Ramos (cell line): Measurements from ENCODE around the gene SCUBE1.

Experiments used
- in situ Hi-C: fragments of 300-500 bp; cut with MboI; formaldehyde crosslinking; loops from one replicate; pipeline ENCODE4 v1.14.3; 2022; ENCODE audit warnings: low sequenced_read_pairs; ENCODE audit not compliant: unreplicated experiment

SCUBE1 gene

DNA sequence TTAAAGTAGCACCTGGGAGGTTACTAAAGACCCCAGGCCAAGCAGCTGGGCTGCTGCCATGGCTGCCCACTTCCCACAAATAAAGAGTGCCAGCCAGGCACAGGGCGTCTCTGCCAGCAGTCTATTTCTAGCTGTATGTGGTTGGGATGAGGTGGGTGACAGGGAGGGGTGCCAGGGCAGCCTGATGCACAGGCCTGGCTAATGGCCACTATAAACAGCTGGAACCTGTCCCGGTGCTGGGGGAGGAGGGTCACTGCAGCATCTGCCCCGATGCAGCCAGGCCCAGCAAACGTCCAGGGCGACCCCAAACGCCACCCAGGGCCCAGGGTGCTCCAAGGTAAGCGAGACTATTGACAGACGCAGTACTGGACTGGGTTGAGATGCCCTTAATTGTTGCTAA is 37.4 kb downstream of the SCUBE1 start:
- in situ Hi-C loops, result no loop called here

DNA sequence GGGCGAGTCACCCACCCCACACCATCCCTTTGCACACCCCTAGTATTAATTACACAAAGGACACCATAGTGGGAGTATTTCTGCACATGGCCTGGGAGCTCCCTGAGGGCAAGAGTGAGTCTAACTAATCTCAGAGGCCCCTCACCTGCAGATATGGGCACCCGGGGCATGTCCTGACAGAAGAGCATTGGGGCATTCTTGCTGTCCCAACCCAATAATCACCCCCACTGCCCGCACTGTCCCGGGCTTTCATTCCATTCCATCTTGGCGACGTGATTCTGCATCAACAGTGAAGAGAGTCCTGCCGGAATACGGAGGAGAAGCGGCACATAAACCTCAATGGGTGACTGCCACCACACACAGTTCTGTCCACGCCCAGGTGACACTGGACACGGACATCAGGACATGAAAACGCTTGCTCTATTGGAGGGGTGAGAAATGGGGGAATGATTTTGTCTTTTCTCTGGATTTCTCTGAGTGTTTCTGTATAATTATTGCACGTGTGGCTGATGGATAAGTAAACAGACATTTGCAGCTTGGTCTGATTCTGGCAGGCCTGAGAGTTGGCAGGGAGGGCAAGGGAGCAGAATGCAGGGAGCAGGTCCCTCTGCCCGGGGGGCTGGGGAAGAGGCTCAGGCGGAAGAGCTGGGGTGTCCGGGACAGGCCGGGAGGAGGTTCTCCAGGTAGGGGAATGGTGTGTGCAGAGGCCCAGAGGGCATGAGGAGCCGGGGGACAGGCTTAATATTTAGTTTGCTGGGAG is 38.2 kb downstream of the SCUBE1 start:
- in situ Hi-C loops, result no loop called here

- in situ Hi-C loops, result no loop called here
Measured at GRCh38 chr22:43303751-43304150, 39.4 kb downstream of the SCUBE1 start.

DNA sequence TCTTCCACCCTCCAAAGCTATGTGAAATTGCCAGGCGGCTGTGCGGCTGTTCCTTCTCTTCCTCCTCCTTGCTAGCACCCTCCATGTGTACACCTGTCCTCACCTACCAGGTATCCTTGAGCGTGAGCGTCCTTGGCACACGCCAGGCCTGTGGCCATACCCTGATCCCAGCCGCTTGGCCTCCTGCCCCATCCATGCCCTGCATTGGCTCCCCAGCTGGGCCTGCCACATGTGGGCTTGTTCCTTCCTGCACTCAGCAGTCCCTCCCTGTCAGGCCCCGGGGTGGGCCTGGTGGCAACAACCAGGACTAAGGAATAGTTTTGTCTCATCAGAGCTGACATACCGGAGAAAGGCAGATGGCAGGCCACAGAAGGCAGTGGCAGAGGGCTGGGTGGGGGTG is 40.0 kb downstream of the SCUBE1 start:
- in situ Hi-C loops, result no loop called here

DNA sequence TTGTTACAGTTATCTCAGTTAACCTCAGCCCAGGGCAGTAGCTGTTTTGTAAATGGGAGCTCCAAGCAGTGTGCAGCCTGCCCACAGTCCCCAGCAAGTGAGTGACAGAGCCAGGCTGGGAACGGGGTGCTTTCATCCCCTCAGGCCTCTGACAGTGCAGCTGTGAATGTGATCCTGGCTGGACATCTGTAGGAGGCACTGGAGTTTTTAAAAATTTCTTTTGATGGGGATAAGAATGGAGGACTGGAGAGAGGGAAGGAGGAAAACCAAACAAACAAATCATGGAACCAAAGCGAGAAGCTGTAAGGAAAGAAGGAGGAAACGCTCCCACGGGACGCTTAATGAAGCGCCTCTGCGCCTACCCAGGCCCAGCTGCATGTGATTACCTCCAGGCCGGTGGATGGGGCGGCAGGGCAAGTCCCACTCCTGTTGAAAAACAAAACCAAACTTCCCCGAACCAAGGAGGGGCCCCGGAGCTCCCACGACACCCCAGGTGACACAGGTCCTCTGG is 40.6 kb downstream of the SCUBE1 start:
- in situ Hi-C loops, result no loop called here

DNA sequence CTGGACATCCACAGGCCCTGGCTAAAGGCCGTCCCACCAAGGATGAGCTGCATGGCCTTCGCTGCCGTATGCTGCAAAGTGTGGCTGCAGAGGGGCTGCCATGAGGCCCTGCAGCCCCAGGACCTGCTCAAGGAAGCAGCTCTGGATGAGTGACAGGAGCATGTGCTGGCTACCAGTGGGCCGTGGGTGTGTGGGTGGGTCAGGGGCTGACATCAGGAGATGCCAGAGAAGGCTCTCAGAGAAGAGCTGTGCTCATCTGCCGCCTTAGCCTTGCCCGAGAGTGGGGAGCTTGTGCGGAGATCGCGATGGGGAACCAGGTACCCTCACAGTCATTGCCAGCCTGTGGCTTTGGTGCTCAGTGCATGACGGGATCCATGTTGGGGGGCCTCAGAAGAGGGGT is 41.3 kb downstream of the SCUBE1 start:
- in situ Hi-C loops, result no loop called here

- in situ Hi-C loops, result no loop called here
Measured at GRCh38 chr22:43300891-43301676, 42.1 kb downstream of the SCUBE1 start.

DNA sequence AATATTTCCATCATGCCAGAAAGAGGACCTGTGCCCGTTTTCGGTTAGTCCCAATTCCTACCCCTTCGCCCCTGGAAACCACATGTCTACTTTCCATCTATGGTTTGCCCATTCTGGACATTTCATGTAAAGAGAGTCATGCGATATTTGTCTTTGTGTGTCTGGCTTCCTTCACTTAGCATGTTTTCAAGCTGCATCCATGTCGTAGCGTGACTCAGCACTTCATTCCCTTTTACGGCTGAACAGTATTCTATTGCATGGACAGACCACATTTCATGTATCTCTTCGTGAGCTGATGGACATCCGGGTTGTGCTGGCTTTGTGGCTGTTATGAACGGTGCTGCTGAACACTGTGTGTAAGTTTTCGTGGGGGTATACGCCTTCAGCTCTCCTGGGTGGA is 43.4 kb downstream of the SCUBE1 start:
- in situ Hi-C loops, result no loop called here

GRCh38 chr22:43298062-43298801 is 44.9 kb downstream of the SCUBE1 start:
- in situ Hi-C loops, result no loop called here

DNA sequence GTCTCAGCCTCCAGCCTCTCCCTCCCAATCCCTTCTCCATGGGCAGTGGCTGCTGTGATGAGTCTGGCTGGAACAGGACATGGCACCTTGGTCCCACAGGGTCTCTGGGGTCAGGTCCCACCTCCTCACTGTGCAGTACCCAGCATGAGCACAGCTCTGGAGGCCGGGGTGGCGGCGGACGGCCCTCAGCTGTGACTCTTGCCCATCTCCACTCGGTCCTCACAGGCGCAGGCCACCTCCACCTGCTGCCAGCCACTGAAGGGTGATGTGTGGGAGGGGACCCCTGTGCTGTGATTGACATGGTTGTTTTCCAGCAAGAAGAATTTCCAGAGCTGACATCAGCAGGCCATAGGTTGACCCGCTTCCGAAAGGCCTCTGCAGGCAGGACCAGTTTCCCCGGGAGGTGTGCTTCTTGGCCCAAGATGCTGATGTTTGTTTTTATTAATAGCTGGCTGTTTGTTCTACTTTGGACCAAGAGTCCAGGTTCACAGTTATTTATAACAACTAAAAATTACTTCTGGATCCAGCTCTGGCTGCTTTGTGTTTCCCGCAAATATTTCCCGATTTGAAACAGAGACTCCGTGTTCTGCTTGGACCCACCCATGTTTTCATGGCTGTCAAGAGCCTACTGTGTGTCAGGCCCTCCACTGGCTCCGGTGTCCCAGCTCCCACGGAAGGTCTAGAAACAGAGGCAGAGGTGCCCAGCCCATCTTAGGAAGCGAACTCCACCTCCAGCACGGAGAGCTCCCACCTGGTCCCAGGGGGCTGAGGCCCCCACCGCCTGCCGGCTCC is 45.7 kb downstream of the SCUBE1 start:
- in situ Hi-C loops, result no loop called here

- in situ Hi-C loops, result no loop called here
Measured at GRCh38 chr22:43296276-43296902, 46.8 kb downstream of the SCUBE1 start.

- in situ Hi-C loops, result no loop called here
Measured at GRCh38 chr22:43295660-43296059, 47.5 kb downstream of the SCUBE1 start.

DNA sequence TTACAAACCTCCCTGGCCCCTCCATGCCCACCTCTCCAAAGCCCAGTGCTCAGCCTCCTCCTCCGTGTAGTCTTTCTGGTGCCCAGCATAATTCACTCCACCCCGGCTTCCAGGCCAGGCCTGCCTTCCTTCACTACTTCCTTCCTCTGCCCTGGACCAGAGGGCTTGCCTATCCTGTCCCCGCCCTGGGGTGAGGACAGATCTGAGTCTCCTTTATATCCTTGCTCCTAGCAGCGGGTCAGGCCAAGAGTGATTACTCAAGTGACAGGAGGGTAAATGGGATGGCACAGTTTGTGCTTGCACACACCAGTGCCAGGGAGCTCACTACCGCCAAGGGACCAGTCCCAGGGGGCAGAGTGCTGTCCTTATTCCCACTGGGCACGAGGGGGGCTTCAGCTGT is 48.0 kb downstream of the SCUBE1 start:
- in situ Hi-C loops, result no loop called here

- in situ Hi-C loops, result no loop called here
Measured at GRCh38 chr22:43293655-43294392, 49.3 kb downstream of the SCUBE1 start.

DNA sequence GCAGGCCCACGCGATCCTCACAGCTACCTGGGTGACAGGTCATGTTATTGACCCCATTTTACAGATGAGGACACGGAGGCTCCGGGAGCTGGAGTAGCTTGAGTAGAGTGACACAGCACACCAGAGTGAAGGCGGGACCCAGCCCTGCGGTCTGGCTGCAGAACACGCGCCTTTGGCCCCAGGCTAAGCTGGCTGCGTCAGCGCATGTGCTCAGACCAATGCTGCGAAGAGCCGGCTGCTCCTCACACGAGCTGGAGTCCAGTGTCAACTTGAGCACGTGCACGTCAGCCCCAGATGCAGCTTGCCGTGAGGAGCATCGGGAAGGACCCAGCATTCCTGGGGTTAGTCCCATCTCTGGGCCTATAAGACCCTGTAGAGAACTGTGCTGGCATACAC is 49.9 kb downstream of the SCUBE1 start:
- in situ Hi-C loops, result no loop called here

GRCh38 chr22:43292630-43293018 is 50.5 kb downstream of the SCUBE1 start:
- in situ Hi-C loops, result no loop called here

DNA sequence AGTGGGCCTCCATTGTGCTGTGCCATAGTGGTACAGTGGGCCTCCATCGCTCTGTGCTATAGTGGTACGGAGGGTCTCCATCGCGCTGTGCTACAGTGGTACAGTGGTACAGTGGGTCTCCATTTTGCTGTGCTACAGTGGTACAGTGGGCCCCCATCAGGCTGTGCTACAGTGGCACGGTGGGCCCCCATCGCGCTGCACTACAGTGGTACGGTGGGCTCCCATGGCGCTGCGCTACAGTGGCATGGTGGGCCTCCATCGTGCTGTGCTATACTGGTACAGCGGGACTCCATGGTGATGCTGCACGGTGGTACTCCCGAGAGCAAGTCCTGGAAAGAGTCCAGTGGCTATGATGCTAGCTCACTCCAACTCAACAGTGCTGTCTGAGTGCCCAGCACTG is 51.8 kb downstream of the SCUBE1 start:
- in situ Hi-C loops, result no loop called here

DNA sequence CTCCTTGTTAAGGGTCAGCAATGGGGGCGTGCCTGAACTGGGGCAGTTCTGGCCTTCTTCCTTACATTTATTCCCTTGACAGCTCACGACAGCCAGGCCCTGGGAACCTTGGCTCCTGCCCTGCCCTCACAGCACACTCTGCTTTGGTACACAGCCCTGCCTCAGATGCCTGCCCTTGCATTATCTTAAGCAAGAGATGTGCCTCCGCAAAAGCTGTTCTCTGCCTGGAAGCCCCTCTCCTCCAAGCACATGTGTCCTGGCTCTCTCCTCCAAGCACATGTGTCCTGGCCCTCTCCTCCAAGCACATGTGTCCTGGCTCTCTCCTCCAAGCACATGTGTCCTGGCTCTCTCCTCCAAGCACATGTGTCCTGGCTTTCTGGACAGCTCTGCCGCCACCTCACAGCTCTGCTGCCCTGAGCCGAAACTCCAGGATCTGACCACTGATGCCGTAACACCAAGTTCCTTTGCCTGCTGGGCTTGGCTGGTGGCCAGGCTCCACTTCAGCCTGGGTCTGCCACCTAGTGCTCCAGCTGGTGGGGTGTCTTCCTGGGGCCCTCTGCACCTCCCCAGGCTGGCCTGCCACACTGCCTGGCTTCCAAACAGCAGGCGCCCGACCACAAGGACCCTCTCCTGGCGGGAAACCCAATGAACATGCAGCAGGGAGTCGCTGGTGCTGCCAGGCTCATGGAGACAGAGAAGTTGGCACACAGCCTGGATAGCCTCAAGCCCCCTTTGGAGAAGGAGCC is 53.0 kb downstream of the SCUBE1 start:
- in situ Hi-C loops, result no loop called here
